ENCODE measurements around the gene ZNF98. TPM values are rescaled to one million over a fixed set of nuclear protein-coding genes. Genes with fewer than 3 reads are reported as not detected.

ZNF98 gene
- total and polyA plus RNA-seq, 2 of the 8 experiments (the other 6 are each of a cell fraction or from before 2014, with no cell fraction given), result not detected

DNA sequence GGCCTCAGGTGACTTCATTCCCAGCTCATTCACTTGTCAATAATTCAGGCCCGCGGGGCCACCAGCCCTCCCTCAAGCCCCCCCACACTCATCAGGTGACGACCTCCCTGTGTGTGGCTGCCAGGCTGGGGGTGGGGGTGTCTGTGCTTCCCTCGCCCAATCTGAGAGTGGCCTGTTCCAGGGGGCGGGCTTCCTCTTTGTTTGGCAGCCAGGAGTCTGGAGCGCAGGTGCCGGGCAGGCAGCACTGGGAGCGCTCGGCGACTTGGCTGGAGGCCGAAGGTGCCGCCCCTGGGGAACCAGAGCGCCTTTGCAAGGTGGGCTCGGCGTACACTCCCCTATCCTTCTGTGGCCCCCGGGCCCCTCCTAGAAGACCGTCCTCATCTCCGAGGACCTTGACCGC is 5.4 kb upstream of the ZNF98 start:
- FAIRE-seq (no peak), DNase-seq (ENCODE audit: low read depth in 1 of 2, low spot score in 2 of 2) (no peak)
- Histone ChIP-seq H3K4me1 (replicated peaks in 1 of 4; ENCODE audit: control insufficient read depth in 3 of 4, insufficient read depth in 4 of 4, low read length in 3 of 4) (no peaks in the 10 kb centered on the region), H3K23me2 (ENCODE audit: low read depth, low read length) (no peaks in the 10 kb centered on the region), H4K20me1 (replicated peaks in 1 of 2; ENCODE audit: control insufficient read depth in 1 of 2, insufficient read depth in 2 of 2, low read length in 2 of 2) (no peaks in the 10 kb centered on the region), H3K23ac (ENCODE audit: insufficient read length) (no peak overlapping the region), H3K36me3 (ENCODE audit: control insufficient read depth in 2 of 4, insufficient read depth in 4 of 4, low read length in 3 of 4) (peaks cover 0 to 3% (median 0%) of the 10 kb centered on the region in 4 experiments; a peak in 1 of 8 replicates), H3K9me3 (ENCODE audit: insufficient read depth in 2 of 2, low read depth in 1 of 2, low read length in 1 of 2) (peaks cover 38 to 74% of the 10 kb centered on the region in 2 experiments), H3K27me3 (replicated peaks in 1 of 4; ENCODE audit: control insufficient read depth in 3 of 4, extremely low read depth in 1 of 4, insufficient read depth in 3 of 4, low read length in 3 of 4) (no peaks in the 10 kb centered on the region), H3K18ac (ENCODE audit: extremely low read depth, low read length) (no peak overlapping the region), H4K5ac (ENCODE audit: insufficient read length, low read depth, low read length) (no peak overlapping the region), H2BK20ac (ENCODE audit: low read length) (no peak overlapping the region), H4K91ac (replicated peaks; ENCODE audit: insufficient read length, low read length) (no peak overlapping the region), H3K4me3 (ENCODE audit: extremely low read depth in 1 of 4, insufficient read depth in 2 of 4, low read depth in 3 of 4, low read length in 4 of 4) (no peak overlapping the region), H2BK120ac (replicated peaks; ENCODE audit: low read depth, low read length) (no peak overlapping the region), H3K4ac (replicated peaks; ENCODE audit: insufficient read length, low read depth, low read length) (no peak overlapping the region), H2BK15ac (ENCODE audit: low read length) (no peak overlapping the region), H2BK12ac (ENCODE audit: low read depth, low read length) (no peak overlapping the region), H3K79me1 (ENCODE audit: low read depth, low read length) (no peaks in the 10 kb centered on the region), H3K27ac (ENCODE audit: low read depth, low read length) (no peak overlapping the region), H3K9ac (replicated peaks in 1 of 4; ENCODE audit: extremely low read depth in 1 of 4, low read depth in 3 of 4, low read length in 3 of 4) (no peak overlapping the region), H2AFZ (ENCODE audit: low read length) (no peak overlapping the region), H3K79me2 (ENCODE audit: control insufficient read depth in 1 of 2, insufficient read depth in 2 of 2, low read length in 2 of 2) (no peaks in the 10 kb centered on the region), H2BK5ac (ENCODE audit: low read depth, low read length) (no peak overlapping the region), H4K8ac (ENCODE audit: extremely low read depth, insufficient read depth, low read length) (no peak overlapping the region), H3K56ac (replicated peaks; ENCODE audit: insufficient read length, low read depth, low read length) (no peak overlapping the region), H3K4me2 (ENCODE audit: insufficient read depth in 1 of 2, low read depth in 2 of 2, low read length in 2 of 2) (no peak overlapping the region), H3K14ac (ENCODE audit: insufficient read length) (no peak overlapping the region), H2AK5ac (ENCODE audit: low read depth, low read length) (no peak overlapping the region)
- no peak for TF ChIP-seq BACH1 (IDR thresholded peaks at IDR 0.05; ENCODE audit: low read length)
- no peak for TF ChIP-seq HDAC6 (IDR thresholded peaks at IDR 0.05; ENCODE audit: low read depth, low read length)
- ChIA-PET CTCF (ENCODE audit: partially characterized antibody) (no interaction called here), POLR2A (ENCODE audit: partially characterized antibody) (no interaction called here)
- 73% methylated on average over 3 of the region's 19 CpGs; no CpG with 5 or more reads in 1 of the 2 experiments for WGBS, 2 experiments (ENCODE audit: extremely low coverage in 1 of 2, insufficient coverage in 1 of 2, insufficient read length in 1 of 2, insufficient replicate concordance in 2 of 2, low coverage in 1 of 2, low lambda C conversion rate in 2 of 2, missing lambda C conversion rate in 1 of 2)

Measured in H1 (cell line).